HG03432 (cell line): ENCODE measurements around the gene NBL1.

Experiments
- ATAC-seq: cut with Tn5 transposase; IDR thresholded peaks from one replicate; pipeline ENCODE4 v1.9.1; 2021; ENCODE audit warnings: mild to moderate bottlenecking, moderate library complexity; ENCODE audit not compliant: unreplicated experiment

Gene NBL1

GRCh38 chr1:19695772-19696171, 51.7 kb downstream of the NBL1 start:
- no peak for ATAC-seq

GRCh38 chr1:19696820-19697219, 52.7 kb downstream of the NBL1 start:
- no peak for ATAC-seq

- ATAC-seq, result no peak
These were observed 54.1 kb downstream of the NBL1 start for GRCh38 chr1:19698181-19698580.

- ATAC-seq, result no peak
These were observed 56.1 kb downstream of the NBL1 start for GRCh38 chr1:19700079-19700777.

- no peak for ATAC-seq
These were observed 59.2 kb downstream of the NBL1 start for GRCh38 chr1:19703280-19703679.

- ATAC-seq, result no peak
These were observed 60.4 kb downstream of the NBL1 start for GRCh38 chr1:19704247-19705113.

GRCh38 chr1:19705464-19705863, 61.4 kb downstream of the NBL1 start:
- no peak for ATAC-seq

- no peak for ATAC-seq
These were observed 62.0 kb downstream of the NBL1 start for GRCh38 chr1:19706136-19706535.
